DLD1 (cell line): ENCODE measurements around the gene UCK1.

Source experiments
- in situ Hi-C: cut with HindIII; loops from 2 replicates; pipeline ENCODE4 v1.10.0; 2017; ENCODE audit warnings: low sequenced_read_pairs

Gene UCK1

GRCh38 chr9:131530920-131531832, at the start of gene UCK1:
UCK1 (minus strand) TSS chr9:131531263; CDS start chr9:131531174, 89 bp downstream.
- in situ Hi-C loops = no loop called here

DNA sequence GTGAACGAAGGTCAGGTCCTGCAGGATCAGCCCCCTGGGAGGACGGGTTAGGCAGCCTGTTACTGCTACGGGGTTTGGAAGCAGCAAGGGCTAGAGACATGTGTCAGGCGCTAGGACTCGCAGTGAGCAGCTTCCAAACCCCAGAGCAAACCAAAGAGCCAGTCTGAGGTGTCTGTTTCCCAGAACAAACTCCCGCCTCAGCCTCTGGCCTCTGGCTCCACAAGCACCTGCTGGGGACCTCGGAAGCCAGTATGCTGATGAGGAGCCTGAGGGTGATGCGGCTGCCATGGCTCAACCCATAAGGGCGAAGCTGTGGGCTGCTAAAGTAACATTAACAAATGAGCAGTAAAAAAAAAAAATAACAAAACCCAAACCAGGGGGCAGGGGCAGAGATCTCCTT, 49.3 kb upstream of the UCK1 start:
- in situ Hi-C loops = no loop called here

GRCh38 chr9:131579789-131580211, 48.7 kb upstream of the UCK1 start:
- in situ Hi-C loops = no loop called here

DNA sequence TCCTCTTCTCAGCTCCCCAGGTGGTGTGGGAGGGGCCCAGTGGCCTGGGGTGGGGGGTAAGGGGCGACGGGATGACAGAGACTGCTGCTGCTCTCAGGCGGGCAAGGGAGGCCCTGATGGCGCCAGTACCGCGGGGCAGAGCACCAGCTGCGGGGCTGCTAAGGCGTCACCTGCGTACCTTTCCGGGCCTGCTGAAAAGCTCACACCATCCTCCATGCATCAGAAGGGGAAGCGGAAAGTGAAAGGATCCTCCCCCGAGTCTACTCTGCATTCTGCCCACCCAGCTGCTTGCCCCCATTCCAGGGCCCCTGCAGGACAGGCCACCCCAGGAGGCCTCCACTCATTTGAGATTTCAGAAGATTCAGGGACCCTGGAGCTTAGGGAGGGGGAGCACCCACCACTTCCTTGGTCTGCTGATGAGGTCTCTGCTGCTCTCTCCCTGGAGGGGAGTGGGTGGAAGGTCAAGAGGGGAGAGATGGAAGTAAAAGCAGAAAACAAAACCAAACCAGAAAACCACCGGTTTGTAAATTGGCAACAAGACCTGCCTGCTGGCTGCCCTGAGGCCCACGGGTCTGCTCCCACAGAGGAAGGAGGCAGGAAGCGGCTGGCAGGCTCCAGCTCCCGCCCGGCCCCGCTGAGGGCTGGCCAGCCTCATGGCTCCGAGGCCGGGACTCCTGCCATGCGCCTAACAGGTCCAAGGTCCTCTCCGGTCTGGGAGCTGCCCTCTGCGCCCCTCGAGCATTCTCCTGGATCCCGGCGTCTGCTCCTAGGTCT, 47.9 kb upstream of the UCK1 start:
- in situ Hi-C loops = no loop called here

GRCh38 chr9:131578021-131578420, 47.0 kb upstream of the UCK1 start:
- in situ Hi-C loops = no loop called here

GRCh38 chr9:131577005-131578000, 46.2 kb upstream of the UCK1 start:
- in situ Hi-C loops = no loop called here

DNA sequence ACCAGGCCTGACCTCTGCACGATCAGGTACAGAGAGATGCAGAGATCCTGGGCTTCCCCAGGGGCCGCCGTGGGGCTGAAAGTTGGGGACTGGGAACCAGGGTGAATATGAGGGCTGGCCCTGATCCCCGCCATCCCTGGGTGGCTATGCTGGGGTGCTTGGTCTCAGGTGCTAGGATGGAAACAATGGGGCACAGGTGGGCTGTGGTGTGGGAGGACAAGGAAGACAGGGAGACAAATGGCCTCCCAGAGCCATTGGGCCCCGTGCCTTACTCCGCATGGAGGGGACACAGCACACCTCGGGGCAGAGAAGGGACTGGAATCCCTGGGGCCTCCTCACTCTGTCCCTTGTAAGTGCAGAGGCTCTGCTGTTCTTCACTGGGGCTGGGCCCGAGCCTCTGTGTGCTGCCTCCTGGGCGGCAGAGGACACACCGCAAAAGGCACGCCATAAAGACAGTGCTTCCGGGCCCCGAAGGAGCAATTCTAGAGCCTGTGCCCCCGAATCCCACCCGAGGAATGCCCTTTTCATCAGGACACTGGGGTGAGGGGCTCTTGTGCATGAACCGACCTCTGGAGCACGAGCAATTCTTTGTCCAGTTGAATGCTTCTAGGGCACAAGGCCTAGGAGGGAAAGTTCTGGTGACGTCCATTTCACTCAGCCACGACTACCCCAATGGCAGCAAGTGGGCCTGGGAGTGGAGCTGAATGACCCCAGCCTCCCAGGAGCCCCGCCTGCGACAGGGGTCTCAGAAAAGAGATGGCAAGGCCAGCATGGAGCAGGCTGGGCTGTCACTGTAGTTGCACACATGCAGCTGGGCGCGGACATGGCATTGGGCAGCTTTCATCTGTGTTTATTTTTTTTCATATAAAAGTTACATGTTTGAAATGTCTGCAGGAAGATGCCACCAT, 45.1 kb upstream of the UCK1 start:
- in situ Hi-C loops = no loop called here

- in situ Hi-C loops = no loop called here
Measured at GRCh38 chr9:131574730-131575640, 43.9 kb upstream of the UCK1 start.

GRCh38 chr9:131567910-131568309, 36.8 kb upstream of the UCK1 start:
- in situ Hi-C loops = no loop called here

GRCh38 chr9:131566158-131566557, 35.1 kb upstream of the UCK1 start:
- in situ Hi-C loops = no loop called here

GRCh38 chr9:131565369-131565768, 34.3 kb upstream of the UCK1 start:
- in situ Hi-C loops = no loop called here

GRCh38 chr9:131562032-131562959, 31.2 kb upstream of the UCK1 start:
- in situ Hi-C loops = no loop called here

- in situ Hi-C loops = no loop called here
Measured at GRCh38 chr9:131559421-131560000, 28.4 kb upstream of the UCK1 start.

GRCh38 chr9:131557855-131558548, 26.9 kb upstream of the UCK1 start:
- in situ Hi-C loops = no loop called here

GRCh38 chr9:131555841-131556673, 25.0 kb upstream of the UCK1 start:
- in situ Hi-C loops = no loop called here
